ENCODE data around the gene PTBP1.

PTBP1 gene

GRCh38 chr19:796692-797527 lies at the start of gene PTBP1:
PTBP1 (plus strand) TSS chr19:797452; CDS start chr19:797498, 46 bp downstream.
- DNase-seq (ENCODE audit: low read depth, low spot score) = peak; percentile 100

DNA sequence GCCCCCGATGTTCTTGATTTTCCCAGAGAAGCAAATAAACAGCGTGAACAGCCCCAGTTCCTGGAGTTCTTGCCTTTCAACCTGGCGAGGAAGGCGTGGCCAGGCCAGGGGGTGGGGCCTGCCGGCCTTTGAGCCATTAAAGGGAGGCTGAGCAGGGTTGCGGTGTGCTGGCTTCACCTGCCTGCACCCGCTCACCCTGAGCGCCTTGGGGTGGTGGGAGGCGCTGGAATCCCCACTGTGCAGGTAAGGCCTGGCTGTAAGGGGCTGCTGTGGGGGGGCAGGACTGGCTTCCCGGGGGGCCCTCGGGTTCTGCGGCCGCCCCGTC lies 49.0 kb upstream of the PTBP1 start:
- DNase-seq (ENCODE audit: low read depth, low spot score) = no peak

DNA sequence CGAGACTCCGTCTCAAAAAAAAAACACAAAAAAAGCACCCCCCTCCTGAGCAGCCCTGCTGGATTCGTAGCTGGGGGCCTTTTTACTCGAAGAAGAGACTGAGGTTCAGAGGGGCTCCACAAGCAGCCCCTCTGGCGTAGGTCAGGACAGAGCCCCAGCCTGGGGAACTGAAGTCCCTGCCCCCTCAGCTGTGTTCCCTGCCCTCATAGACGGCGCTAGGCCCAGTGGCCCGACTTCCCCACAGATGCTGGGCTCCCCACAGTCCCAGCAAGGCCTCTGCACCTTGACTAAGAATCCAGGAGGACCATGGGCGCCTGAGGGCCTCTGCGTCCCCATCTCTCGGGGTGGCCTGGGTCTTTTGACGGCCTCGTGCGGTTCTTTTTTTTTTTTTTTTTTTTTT lies 47.4 kb upstream of the PTBP1 start:
- DNase-seq (ENCODE audit: low read depth, low spot score) = no peak

DNA sequence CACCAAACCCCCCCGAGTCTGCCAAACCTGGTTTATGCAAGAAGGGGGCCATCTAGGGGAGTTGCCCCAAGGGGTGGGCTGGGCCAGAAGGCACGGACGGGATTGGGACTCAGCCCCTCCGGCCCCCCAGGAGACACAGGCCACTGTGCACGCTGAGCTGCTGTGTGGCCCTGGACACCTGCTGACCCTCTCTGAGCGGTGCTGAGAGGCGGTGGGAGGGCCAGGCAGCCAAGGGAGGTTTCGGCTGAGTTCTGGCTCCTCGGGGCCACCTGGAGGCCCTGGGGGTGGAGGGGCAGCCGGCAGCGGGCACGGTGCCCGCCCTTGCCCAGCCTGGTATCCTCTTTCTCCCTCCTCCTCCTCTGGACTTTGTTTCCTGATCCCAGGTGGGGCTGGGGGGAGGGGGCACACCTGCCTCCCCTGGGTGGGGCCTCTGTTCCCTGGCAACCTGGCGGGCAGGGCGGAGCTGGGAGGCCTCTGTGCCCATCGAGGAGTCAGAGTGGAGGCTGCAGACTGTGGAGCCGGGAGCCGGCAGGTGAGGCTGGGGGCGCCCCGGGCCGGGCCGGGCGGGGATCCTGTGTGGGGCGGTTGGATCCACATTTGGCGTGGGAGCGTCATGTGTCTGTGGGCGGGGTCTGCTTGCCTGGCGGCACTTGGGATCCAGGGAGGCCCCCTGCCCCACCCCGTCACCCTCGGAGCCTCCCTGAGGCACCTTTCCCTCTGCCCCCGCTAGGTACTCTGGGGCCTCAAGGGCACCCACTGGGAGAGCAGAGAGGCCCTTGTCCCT lies 46.4 kb upstream of the PTBP1 start, which contains the start of gene MISP:
Gene MISP (plus strand): TSS at position 473 of the 784 bp plus-strand sequence. CDS start 5,835 bp downstream, outside the sequence.
- DNase-seq (ENCODE audit: low read depth, low spot score) = no peak

DNA sequence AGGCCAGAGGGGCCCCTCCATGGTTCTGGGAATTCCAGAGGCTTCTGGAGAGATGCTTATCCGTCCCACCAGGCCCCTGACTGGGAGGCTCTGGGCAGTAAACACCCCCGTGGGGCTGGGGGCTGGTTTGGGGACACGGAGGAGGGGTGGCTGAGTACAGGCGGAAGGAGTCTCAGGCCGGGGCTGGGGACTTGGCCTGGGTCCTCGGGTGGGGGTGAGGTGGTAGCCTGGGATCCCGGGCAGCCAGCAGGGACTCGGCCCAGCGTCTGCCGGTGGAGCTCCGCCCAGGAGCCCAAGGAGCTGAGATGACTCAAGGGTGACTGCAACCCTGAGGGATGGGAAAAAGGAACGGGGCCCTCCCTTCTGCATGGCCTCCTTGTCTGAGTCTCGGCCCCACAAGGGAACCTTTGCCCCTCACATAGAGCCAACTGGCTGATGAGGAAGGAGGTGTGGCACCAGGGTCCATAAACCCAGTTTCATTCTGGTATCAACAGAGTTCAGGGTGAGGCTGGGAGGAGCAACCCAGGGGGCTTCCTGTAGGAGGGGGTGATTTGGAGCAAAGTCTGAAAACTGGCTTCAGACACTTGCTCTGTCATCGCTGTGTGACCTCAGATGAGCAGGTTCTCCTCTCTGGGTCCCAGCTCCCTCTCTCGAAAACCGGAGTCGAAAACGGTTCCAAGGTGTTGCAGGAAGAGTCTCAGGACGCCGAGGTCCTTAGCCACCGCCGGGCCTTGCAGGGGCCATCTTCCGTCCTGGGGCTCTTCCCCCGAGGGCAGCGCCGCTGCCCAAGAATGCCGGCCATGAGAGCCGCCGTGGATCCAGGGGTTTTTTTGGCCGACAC lies 45.5 kb upstream of the PTBP1 start:
- no peak for DNase-seq (ENCODE audit: low read depth, low spot score)

DNA sequence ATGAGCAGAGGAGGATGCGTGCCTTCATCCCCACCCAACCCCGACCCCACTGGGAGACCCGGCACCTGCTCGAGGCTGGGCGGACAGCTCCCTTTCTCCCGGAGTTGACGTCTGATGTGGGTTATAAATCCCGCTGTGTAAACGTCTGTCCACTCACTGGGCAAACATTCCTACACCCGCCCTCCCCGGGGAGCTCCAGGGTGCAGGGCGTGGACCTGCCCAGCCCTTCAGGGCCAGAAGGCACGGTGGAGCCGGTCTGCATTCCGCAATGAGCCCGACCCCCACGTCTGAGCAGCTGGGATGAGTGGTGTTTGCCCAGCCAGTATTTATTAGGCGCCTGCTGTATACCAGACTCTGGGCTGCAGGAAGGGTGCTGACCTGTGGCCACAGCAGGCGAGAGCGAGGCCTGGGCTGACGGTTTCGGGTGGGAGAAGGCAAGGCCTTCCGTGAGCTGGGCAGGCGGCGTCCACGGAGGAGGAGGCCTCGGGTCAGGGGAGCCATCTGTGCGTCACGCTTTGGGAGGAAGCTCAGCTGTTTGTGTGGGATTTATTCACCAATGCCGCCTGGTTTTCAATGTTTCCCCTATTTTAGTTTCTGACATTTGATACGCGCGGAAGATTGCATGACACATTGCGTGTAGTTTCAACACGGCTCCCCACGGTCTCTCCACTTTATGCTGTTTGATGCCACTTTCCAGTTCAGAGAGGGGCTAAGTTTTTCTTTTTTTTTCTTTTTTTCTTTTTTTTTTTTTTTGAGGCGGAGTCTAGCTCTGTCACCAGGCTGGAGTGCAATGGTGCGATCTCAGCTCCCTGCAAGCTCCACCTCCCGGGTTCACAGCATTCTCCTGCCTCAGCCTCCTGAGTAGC lies 44.4 kb upstream of the PTBP1 start:
- DNase-seq (ENCODE audit: low read depth, low spot score) = peak; percentile 75

DNA sequence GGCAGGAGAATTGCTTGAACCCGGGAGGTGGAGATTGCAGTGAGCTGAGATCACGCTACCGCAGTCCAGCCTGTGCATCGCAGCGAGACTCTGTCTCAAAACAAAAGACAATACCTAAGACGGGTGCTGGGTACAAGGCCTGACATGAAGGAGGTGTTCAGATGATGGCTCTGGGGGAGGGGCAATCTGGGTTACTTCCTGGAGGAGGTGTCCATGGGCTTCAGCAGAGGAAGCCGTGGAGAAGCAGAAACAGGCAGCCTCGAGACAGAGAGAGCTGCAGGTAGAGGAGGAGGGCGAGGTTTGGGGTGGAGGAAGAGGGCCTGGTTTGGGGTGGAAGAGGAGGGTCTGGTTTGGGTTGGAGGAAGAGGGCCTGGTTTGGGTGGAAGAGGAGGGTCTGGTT lies 42.7 kb upstream of the PTBP1 start:
- no peak for DNase-seq (ENCODE audit: low read depth, low spot score)

- no peak for DNase-seq (ENCODE audit: low read depth, low spot score)
Measured at GRCh38 chr19:755063-755462, 42.2 kb upstream of the PTBP1 start.

DNA sequence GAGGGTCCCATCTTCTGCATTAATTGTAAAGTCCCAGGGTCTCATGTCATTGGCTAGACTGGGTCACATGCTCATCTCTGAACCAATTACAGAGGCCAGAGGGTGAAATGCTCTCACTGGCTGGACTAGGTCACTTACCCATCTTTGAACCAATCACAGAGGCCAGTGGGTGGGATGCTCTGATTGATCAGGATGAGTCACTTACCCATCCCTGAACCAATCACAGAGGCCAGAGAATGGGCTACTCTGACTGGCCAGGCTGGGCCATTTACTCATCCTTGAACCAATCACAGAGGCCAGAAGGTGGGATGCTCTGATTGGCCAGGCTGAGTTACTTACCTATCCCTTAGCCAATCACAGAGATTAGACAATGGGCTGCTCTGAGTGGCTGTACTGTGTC lies 41.0 kb upstream of the PTBP1 start:
- no peak for DNase-seq (ENCODE audit: low read depth, low spot score)

GRCh38 chr19:756821-757688 lies 40.2 kb upstream of the PTBP1 start:
- DNase-seq (ENCODE audit: low read depth, low spot score) = no peak

GRCh38 chr19:757811-758668 lies 39.2 kb upstream of the PTBP1 start:
- no peak for DNase-seq (ENCODE audit: low read depth, low spot score)

GRCh38 chr19:763181-763580 lies 34.1 kb upstream of the PTBP1 start:
- DNase-seq (ENCODE audit: low read depth, low spot score) = no peak

GRCh38 chr19:763869-764268 lies 33.4 kb upstream of the PTBP1 start:
- no peak for DNase-seq (ENCODE audit: low read depth, low spot score)

- no peak for DNase-seq (ENCODE audit: low read depth, low spot score)
Measured at GRCh38 chr19:764301-764700, 33.0 kb upstream of the PTBP1 start.

DNA sequence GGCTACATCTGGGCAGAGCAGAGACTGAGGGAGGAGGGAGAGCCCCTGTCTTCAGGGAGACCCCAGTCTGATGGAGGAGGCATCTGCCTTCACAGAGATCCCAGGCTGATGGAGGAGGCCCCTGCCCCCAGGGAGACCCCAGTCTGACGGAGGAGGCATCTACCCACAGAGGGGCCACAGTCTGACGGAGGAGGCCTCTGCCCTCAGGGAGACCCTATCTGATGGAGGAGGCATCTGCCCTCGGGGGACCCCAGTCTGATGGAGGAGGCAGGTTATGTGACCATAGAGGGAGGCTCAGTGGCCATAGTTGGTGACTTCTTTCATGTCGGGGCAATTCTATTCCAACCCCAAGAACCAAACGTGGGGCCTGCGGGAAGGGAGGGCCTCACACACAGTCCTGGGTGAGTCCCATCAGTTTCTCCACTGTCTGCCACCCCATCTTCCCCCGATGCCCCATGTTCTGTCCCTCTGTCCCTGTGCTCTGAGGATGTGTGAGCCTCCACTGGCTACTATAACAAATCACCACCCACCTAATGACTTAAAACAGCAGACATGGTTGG lies 32.0 kb upstream of the PTBP1 start:
- DNase-seq (ENCODE audit: low read depth, low spot score) = no peak

GRCh38 chr19:768424-768823 lies 28.8 kb upstream of the PTBP1 start:
- DNase-seq (ENCODE audit: low read depth, low spot score) = peak; percentile 76

GRCh38 chr19:769616-770015 lies 27.6 kb upstream of the PTBP1 start:
- DNase-seq (ENCODE audit: low read depth, low spot score) = no peak

- DNase-seq (ENCODE audit: low read depth, low spot score) = no peak
Measured at GRCh38 chr19:771332-771785, 25.9 kb upstream of the PTBP1 start.

- DNase-seq (ENCODE audit: low read depth, low spot score) = no peak
Measured at GRCh38 chr19:772063-772462, 25.2 kb upstream of the PTBP1 start.

Measured in smooth muscle cell of the brain vasculature (primary cell).